Measurements from ENCODE around the gene RANBP1. TPM values are rescaled to one million over a fixed set of nuclear protein-coding genes. Genes with fewer than 3 reads are reported as not detected.
A peak's percentile ranks its signal among the peaks of the same experiment; 100 is the strongest.

The RANBP1 gene
- total and polyA plus RNA-seq, 9 of the 15 experiments (the other 6 are each of a cell fraction or from before 2014, with no cell fraction given), result 162 to 2,891 (median 1,289) TPM

DNA sequence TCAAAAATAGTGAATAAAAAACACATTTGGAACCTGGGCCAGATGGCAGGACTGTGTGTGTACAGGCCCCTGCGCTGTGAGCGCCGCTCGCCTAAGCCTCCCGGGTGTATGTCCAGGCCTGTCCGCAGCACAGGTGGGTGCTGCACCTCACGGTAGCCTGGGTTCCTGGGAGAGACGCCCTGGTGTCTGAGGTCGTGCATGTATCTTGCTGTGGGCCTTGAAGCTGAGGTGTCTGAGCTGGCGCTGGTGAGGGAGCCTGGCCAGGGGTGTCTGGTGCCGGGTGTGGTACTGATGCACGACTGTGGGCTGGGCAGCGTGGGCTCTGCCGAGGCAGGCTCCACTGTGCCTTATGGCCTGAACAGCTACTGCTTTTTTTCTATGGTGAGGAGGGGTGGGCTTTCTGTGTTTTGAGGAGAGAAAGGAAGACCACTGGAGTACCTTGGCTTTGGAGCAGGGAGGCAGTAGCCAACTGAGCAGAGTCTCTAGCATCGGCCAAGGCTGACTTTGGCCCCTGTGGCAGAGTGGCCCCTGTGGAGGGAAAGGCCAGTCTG is 11.5 kb downstream of the RANBP1 start (continued):
- TF ChIP-seq, protein P1, sequence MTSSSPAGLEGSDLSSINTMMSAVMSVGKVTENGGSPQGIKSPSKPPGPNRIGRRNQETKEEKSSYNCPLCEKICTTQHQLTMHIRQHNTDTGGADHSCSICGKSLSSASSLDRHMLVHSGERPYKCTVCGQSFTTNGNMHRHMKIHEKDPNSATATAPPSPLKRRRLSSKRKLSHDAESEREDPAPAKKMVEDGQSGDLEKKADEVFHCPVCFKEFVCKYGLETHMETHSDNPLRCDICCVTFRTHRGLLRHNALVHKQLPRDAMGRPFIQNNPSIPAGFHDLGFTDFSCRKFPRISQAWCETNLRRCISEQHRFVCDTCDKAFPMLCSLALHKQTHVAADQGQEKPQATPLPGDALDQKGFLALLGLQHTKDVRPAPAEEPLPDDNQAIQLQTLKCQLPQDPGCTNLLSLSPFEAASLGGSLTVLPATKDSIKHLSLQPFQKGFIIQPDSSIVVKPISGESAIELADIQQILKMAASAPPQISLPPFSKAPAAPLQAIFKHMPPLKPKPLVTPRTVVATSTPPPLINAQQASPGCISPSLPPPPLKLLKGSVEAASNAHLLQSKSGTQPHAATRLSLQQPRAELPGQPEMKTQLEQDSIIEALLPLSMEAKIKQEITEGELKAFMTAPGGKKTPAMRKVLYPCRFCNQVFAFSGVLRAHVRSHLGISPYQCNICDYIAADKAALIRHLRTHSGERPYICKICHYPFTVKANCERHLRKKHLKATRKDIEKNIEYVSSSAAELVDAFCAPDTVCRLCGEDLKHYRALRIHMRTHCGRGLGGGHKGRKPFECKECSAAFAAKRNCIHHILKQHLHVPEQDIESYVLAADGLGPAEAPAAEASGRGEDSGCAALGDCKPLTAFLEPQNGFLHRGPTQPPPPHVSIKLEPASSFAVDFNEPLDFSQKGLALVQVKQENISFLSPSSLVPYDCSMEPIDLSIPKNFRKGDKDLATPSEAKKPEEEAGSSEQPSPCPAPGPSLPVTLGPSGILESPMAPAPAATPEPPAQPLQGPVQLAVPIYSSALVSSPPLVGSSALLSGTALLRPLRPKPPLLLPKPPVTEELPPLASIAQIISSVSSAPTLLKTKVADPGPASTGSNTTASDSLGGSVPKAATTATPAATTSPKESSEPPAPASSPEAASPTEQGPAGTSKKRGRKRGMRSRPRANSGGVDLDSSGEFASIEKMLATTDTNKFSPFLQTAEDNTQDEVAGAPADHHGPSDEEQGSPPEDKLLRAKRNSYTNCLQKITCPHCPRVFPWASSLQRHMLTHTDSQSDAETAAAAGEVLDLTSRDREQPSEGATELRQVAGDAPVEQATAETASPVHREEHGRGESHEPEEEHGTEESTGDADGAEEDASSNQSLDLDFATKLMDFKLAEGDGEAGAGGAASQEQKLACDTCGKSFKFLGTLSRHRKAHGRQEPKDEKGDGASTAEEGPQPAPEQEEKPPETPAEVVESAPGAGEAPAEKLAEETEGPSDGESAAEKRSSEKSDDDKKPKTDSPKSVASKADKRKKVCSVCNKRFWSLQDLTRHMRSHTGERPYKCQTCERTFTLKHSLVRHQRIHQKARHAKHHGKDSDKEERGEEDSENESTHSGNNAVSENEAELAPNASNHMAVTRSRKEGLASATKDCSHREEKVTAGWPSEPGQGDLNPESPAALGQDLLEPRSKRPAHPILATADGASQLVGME (CRISPR knock-in tag; IDR thresholded peaks at IDR 0.05), result no peak
- TF ChIP-seq ZEB2 (IDR thresholded peaks at IDR 0.05) (no peak), TAF7 (tag; IDR thresholded peaks at IDR 0.05) (no peak), SAFB2 (IDR thresholded peaks at IDR 0.05; ENCODE audit: borderline replicate concordance, low read depth, low read length, severe bottlenecking) (no peak), SMARCC2 (IDR thresholded peaks at IDR 0.05; ENCODE audit: low read depth) (no peak), OTX1 (CRISPR knock-in tag; IDR thresholded peaks at IDR 0.05) (peak; percentile 77; the same call in 1 of the 2 replicates), PHB2 (IDR thresholded peaks at IDR 0.05; ENCODE audit: low read depth) (no peak), COPS2 (conservative IDR thresholded peaks at IDR 0.05) (no peak), HDAC6 (IDR thresholded peaks at IDR 0.05; ENCODE audit: low read depth, low read length) (peak; percentile 46; the same call in 1 of the 2 replicates), ZNF764 (CRISPR knock-in tag; IDR thresholded peaks at IDR 0.05; ENCODE audit: low read depth) (peak; percentile 25; the same call in 1 of the 2 replicates), ZNF384 (IDR thresholded peaks at IDR 0.05; ENCODE audit: low read depth, low read length) (no peak), HMGN3 (IDR thresholded peaks at IDR 0.05; ENCODE audit: borderline replicate concordance, extremely low read depth, insufficient read length, low read depth, low read length) (no peak)
- TF ChIP-seq, protein P2, sequence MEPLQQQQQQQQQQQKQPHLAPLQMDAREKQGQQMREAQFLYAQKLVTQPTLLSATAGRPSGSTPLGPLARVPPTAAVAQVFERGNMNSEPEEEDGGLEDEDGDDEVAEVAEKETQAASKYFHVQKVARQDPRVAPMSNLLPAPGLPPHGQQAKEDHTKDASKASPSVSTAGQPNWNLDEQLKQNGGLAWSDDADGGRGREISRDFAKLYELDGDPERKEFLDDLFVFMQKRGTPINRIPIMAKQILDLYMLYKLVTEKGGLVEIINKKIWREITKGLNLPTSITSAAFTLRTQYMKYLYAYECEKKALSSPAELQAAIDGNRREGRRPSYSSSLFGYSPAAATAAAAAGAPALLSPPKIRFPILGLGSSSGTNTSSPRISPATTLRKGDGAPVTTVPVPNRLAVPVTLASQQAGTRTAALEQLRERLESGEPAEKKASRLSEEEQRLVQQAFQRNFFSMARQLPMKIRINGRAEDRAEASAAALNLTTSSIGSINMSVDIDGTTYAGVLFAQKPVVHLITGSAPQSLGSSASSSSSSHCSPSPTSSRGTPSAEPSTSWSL (CRISPR knock-in tag; IDR thresholded peaks at IDR 0.05; ENCODE audit: borderline replicate concordance), result no peak
- TF ChIP-seq, protein P3, sequence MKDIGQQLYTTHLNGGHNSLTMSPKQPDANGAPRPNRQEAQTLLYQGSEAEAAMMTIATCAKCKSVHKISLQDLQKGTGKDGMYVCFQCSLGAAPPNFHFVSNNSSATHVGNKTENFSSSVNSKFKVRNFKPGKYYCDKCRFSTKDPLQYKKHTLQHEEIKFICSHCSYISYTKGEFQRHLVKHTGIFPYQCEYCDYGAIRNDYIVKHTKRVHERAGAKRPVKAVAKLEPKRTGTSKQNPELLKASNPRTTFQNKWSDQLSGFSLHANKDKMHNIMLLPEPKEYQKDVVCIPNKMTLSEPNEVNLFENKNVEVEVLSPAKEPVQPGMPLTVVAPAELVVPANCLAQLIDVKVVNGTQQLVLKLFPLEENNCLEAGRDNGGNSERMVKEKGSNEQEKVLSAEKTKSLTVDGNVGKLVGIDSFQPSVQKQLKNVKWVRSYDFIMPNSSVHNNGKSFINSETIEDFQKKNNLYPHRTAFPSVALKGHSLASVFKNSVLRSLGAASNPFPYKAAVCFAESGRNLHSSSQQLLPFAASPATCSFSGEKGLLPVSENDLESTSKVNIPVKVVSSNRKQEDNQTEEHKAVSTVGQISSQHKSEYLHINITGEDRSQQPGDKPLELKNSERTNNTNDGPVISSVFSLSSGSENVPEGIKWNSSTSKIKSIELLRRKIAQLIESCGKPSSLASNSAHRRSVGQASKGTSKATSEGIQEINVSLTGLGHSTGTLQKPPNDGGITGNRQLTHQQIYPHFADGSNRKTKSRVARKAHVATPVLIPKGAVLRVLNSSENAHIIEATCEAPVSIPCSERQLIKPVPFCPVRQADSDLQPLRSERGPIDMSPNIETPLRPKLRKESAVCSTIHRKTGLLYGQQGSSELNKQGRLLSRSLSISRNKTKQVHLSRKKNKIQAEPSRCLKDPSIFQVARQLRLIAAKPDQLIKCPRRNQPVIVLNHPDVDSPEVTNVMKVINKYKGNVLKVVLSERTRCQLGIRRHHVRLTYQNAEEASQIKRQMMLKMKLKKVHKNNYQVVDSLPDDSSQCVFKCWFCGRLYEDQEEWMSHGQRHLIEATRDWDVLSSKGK (CRISPR knock-in tag; IDR thresholded peaks at IDR 0.05), result no peak
- TF ChIP-seq, protein P4, sequence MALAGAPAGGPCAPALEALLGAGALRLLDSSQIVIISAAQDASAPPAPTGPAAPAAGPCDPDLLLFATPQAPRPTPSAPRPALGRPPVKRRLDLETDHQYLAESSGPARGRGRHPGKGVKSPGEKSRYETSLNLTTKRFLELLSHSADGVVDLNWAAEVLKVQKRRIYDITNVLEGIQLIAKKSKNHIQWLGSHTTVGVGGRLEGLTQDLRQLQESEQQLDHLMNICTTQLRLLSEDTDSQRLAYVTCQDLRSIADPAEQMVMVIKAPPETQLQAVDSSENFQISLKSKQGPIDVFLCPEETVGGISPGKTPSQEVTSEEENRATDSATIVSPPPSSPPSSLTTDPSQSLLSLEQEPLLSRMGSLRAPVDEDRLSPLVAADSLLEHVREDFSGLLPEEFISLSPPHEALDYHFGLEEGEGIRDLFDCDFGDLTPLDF (CRISPR knock-in tag; IDR thresholded peaks at IDR 0.05), result no peak

Data from K562 (cell line).